IMR-90 (cell line): Measurements from ENCODE around the gene SPEG.

ENCODE experiments used
- CHD1 ChIP-seq: IDR thresholded peaks from 2 replicates; pipeline ENCODE4 v1.6.1; 2012; ENCODE audit warnings: low read depth, low read length, improper control_type of control experiment
- MXI1 ChIP-seq: IDR thresholded peaks from 2 replicates; pipeline ENCODE4 v1.6.1; 2012; ENCODE audit warnings: low read depth, mild to moderate bottlenecking, low read length, moderate library complexity, borderline replicate concordance
- POLR2A ChIP-seq: IDR thresholded peaks from 2 replicates; pipeline ENCODE4 v1.6.1; 2012; ENCODE audit warnings: mild to moderate bottlenecking, low read depth, low read length
- RAD21 ChIP-seq: IDR thresholded peaks from 2 replicates; pipeline ENCODE4 v1.6.1; 2012; ENCODE audit warnings: low read length, improper control_type of control experiment
- RFX5 ChIP-seq: IDR thresholded peaks from 2 replicates; pipeline ENCODE4 v1.8.0; 2012; ENCODE audit warnings: low read depth, mild to moderate bottlenecking, low read length, moderate library complexity
- TF ChIP-seq, protein P1 (sequence below): conservative IDR thresholded peaks from 2 replicates; pipeline ENCODE4 v1.5.1; 2012; ENCODE audit warnings: mild to moderate bottlenecking, low read depth, low read length, improper control_type of control experiment

DNA sequence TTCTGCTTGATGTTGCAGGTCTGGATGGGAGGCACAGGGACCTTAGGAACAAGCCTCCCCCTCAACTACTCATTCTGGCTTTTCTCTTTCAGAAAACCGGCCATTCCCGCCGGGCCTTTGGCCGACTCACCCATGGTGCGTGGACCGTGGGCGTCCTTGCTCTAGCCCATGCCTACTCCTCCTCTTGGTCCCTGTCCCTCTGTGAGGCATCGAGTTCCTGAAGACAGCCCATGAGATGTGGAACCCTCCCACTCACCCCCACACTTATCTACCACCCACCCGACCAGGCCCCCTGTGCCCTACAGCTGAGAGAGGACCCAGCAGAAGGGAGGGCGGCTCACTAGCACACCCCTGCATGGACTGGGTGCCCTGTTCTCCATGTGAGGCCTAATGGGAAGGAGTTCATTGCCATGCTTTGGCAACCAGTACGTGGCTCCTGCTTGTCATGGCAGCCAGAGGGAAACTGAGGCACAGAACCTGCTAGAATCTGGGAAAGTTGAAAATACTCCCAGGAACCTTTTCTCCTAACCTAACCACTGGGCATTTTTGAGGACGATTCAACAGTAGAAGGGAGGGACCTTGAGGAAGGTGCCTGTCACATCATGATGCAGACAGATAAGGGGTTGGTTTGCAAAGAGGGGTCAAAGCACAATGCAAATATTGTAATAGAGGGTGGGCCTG, 8.5 kb downstream of the SPEG start:
- TF ChIP-seq RAD21: no peak
- TF ChIP-seq, protein P1, sequence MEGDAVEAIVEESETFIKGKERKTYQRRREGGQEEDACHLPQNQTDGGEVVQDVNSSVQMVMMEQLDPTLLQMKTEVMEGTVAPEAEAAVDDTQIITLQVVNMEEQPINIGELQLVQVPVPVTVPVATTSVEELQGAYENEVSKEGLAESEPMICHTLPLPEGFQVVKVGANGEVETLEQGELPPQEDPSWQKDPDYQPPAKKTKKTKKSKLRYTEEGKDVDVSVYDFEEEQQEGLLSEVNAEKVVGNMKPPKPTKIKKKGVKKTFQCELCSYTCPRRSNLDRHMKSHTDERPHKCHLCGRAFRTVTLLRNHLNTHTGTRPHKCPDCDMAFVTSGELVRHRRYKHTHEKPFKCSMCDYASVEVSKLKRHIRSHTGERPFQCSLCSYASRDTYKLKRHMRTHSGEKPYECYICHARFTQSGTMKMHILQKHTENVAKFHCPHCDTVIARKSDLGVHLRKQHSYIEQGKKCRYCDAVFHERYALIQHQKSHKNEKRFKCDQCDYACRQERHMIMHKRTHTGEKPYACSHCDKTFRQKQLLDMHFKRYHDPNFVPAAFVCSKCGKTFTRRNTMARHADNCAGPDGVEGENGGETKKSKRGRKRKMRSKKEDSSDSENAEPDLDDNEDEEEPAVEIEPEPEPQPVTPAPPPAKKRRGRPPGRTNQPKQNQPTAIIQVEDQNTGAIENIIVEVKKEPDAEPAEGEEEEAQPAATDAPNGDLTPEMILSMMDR: no peak
- TF ChIP-seq MXI1: no peak
- no peak for TF ChIP-seq RFX5
- no peak for TF ChIP-seq POLR2A
- TF ChIP-seq CHD1: no peak
